GM12891 (cell line): ENCODE data around the gene NFKBIE.

ENCODE experiments used
- POLR2A ChIP-seq: IDR thresholded peaks from 2 replicates; pipeline ENCODE4 v1.6.1; 2011; ENCODE audit warnings: low read depth, low read length, control low read depth
- POLR2AphosphoS5 ChIP-seq: IDR thresholded peaks from 2 replicates; pipeline ENCODE4 v1.6.1; 2011; ENCODE audit warnings: low read depth, low read length, control low read depth
- POU2F2 ChIP-seq: IDR thresholded peaks from 2 replicates; pipeline ENCODE4 v1.6.1; 2011; ENCODE audit warnings: low read depth, mild to moderate bottlenecking, control low read depth, low read length, moderate library complexity

GRCh38 chr6:44304282-44305199 lies 39.2 kb upstream of the NFKBIE start:
- no peak; the same call in 1 of the 2 replicates for TF ChIP-seq POU2F2
- TF ChIP-seq POLR2A: no peak
- no peak for TF ChIP-seq POLR2AphosphoS5
